DOHH2 (cell line): ENCODE data around the gene PUM2.

ENCODE experiments used
- EZH2phosphoT487 ChIP-seq: fragments of 200-600 bp; sonication (generic); IDR thresholded peaks from 2 replicates; pipeline ENCODE4 v1.6.1; 2017; ENCODE audit warnings: borderline replicate concordance, mild to moderate bottlenecking, antibody characterized with exemption, low read length, moderate library complexity, mixed read lengths
- TF ChIP-seq, protein P1 (sequence below): fragments of 200-600 bp; sonication (generic); IDR thresholded peaks from one replicate; pipeline ENCODE4 v1.5.1; 2014; ENCODE audit warnings: antibody characterized with exemption, mild to moderate bottlenecking, low read depth, low read length; ENCODE audit not compliant: poor library complexity, severe bottlenecking

DNA sequence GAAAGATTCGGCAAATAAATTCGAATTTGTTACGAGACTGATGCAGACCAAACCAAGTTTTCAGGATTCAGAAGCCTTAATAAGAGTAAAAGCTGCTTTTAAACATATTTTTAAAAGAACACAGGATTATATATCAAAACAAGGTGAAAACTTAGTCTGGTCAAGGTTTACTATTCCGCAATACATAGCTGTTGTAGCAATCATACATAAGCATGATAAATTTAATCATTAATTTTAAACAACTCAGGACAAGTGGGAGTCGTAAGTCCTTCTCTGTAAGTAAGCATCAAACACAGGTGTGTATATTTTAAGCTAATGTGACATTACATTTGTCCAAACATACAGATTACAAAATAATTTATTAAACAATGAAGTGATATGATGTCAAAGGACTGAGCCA lies 57.7 kb downstream of the PUM2 start:
- TF ChIP-seq, protein P1, sequence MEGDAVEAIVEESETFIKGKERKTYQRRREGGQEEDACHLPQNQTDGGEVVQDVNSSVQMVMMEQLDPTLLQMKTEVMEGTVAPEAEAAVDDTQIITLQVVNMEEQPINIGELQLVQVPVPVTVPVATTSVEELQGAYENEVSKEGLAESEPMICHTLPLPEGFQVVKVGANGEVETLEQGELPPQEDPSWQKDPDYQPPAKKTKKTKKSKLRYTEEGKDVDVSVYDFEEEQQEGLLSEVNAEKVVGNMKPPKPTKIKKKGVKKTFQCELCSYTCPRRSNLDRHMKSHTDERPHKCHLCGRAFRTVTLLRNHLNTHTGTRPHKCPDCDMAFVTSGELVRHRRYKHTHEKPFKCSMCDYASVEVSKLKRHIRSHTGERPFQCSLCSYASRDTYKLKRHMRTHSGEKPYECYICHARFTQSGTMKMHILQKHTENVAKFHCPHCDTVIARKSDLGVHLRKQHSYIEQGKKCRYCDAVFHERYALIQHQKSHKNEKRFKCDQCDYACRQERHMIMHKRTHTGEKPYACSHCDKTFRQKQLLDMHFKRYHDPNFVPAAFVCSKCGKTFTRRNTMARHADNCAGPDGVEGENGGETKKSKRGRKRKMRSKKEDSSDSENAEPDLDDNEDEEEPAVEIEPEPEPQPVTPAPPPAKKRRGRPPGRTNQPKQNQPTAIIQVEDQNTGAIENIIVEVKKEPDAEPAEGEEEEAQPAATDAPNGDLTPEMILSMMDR = no peak
- no peak for TF ChIP-seq EZH2phosphoT487
